HCT116 (cell line): ENCODE data around the gene ADGRB2. TPM values are rescaled to one million over a fixed set of nuclear protein-coding genes. Genes with fewer than 3 reads are reported as not detected.

Experiments
- ATAC-seq: fragments of 200-7000 bp; cut with Tn5 transposase; 2 replicates; pipeline ENCODE4 v1.9.1; 2020; ENCODE audit warnings: mild to moderate bottlenecking, moderate library complexity
- BruUV-seq: library from RNA; stranded (reverse); fragments of 400-500 nt; replicated peaks from 2 replicates; lab custom pipeline; 2021; lab: Mats Ljungman, UMichigan
- CTCF ChIA-PET: fragments of 300-600 bp; sonication (Branson Sonifier 250); formaldehyde crosslinking; loops from one replicate; lab custom pipeline; 2021; ENCODE audit warnings: antibody characterized with exemption; lab: Charles Lee
- POLR2A ChIA-PET: fragments of 300-600, 350-600 bp; sonication (Branson Sonifier 250); formaldehyde crosslinking; loops from one replicate; lab custom pipeline; 2021; ENCODE audit warnings: antibody characterized with exemption; lab: Charles Lee
- RAD21 ChIA-PET, 2 experiments: fragments of 300-600 bp; sonication (Branson Sonifier 250); formaldehyde crosslinking; loops; one replicate each; lab custom pipeline; 2023; ENCODE audit warnings: low total read pairs in 2 of 2; ENCODE audit not compliant: uncharacterized antibody in 2 of 2, unreplicated experiment in 2 of 2, low non-redundant PET in 1 of 2; lab: Charles Lee
- DNase-seq: peaks from one replicate; pipeline ENCODE4 v3.0.0-alpha.2; 2010; ENCODE audit warnings: low read depth, low spot score
- H2AFZ ChIP-seq: fragments of 200-600 bp; shearing (Covaris generic), sonication (generic); 2 replicates; pipeline ENCODE4 v1.6.1; 2017; ENCODE audit warnings: low read depth, mixed run types, mixed read lengths, antibody characterized with exemption, low read length; ENCODE audit not compliant: poor library complexity, severe bottlenecking
- H3K27ac ChIP-seq: 2 replicates; pipeline ENCODE4 v1.5.1; 2012; ENCODE audit warnings: low read depth, low read length
- H3K27me3 ChIP-seq: fragments of 200-600 bp; sonication (generic); 2 replicates; pipeline ENCODE4 v1.6.1; 2016; ENCODE audit warnings: mixed run types, low read length, mixed read lengths; ENCODE audit not compliant: insufficient read depth
- H3K36me3 ChIP-seq, 2 experiments: fragments of 200-500 bp in 1 of 2; fragments of 200-600 bp in 1 of 2; sonication (Bioruptor generic) in 1 of 2; sonication (generic) in 1 of 2; 2 replicates each; pipeline versions ENCODE4 v1.5.1 to v1.6.1; 2014 to 2016; ENCODE audit warnings: low read length in 2 of 2, inconsistent platforms in 1 of 2, mixed read lengths in 1 of 2, mixed run types in 1 of 2; ENCODE audit not compliant: insufficient read depth in 2 of 2, control insufficient read depth in 1 of 2
- H3K4me1 ChIP-seq, 2 experiments: fragments of 200-600 bp in 1 of 2; sonication (generic) in 1 of 2; 2 replicates each; pipeline versions ENCODE4 v1.5.1 to v1.6.1; 2012 to 2017; ENCODE audit warnings: low read length in 2 of 2, inconsistent platforms in 1 of 2, mild to moderate bottlenecking in 1 of 2, mixed read lengths in 1 of 2, mixed run types in 1 of 2, moderate library complexity in 1 of 2; ENCODE audit not compliant: insufficient read depth in 2 of 2, control insufficient read depth in 1 of 2
- H3K4me2 ChIP-seq: fragments of 200-600 bp; sonication (generic); 2 replicates; pipeline ENCODE4 v1.6.1; 2017; ENCODE audit warnings: mixed run types, low read length, mixed read lengths
- H3K4me3 ChIP-seq, 2 experiments: fragments of 200-600 bp in 1 of 2; sonication (generic) in 1 of 2; replicated peaks in 1 of 2; 2 replicates each; pipeline ENCODE4 v1.5.1; 2011 to 2016; ENCODE audit warnings: low read length in 2 of 2, control low read depth in 1 of 2, low read depth in 1 of 2, mild to moderate bottlenecking in 1 of 2, mixed read lengths in 1 of 2, mixed run types in 1 of 2
- H3K79me2 ChIP-seq: fragments of 200-600 bp; sonication (generic); 2 replicates; pipeline ENCODE4 v1.6.1; 2017; ENCODE audit warnings: mild to moderate bottlenecking, mixed run types, low read length, moderate library complexity, mixed read lengths; ENCODE audit not compliant: insufficient read depth
- H3K9ac ChIP-seq: fragments of 200-600 bp; sonication (generic); 2 replicates; pipeline ENCODE4 v1.6.1; 2016; ENCODE audit warnings: low read length, mixed read lengths
- H3K9me2 ChIP-seq: fragments of 200-600 bp; sonication (generic), shearing (Covaris generic); 2 replicates; pipeline ENCODE4 v1.6.1; 2017; ENCODE audit warnings: mixed run types, mild to moderate bottlenecking, moderate library complexity; ENCODE audit not compliant: insufficient read depth
- H3K9me3 ChIP-seq, 2 experiments: fragments of 200-500 bp in 1 of 2; fragments of 200-600 bp in 1 of 2; sonication (Bioruptor generic) in 1 of 2; sonication (generic) in 1 of 2; 2 replicates each; pipeline ENCODE4 v1.6.1; 2014 to 2017; ENCODE audit warnings: low read length in 2 of 2, mixed read lengths in 2 of 2, inconsistent platforms in 1 of 2, low read depth in 1 of 2, mild to moderate bottlenecking in 1 of 2, mixed run types in 1 of 2, moderate library complexity in 1 of 2; ENCODE audit not compliant: control insufficient read depth in 1 of 2, insufficient read depth in 1 of 2
- H4K20me1 ChIP-seq: fragments of 200-600 bp; sonication (generic), shearing (Covaris generic); 2 replicates; pipeline ENCODE4 v1.6.1; 2017; ENCODE audit warnings: mixed run types, mild to moderate bottlenecking, moderate library complexity; ENCODE audit not compliant: insufficient read depth
- CBX3 ChIP-seq: IDR thresholded peaks from 2 replicates; pipeline ENCODE4 v1.6.1; 2012; ENCODE audit warnings: low read depth
- CTCF ChIP-seq, 3 experiments: fragments of 200-600 bp in 1 of 3; sonication (generic) in 1 of 3; IDR thresholded peaks in 2 of 3; conservative IDR thresholded peaks in 1 of 3; 2 replicates each; pipeline ENCODE4 v1.5.1; 2012 to 2017; ENCODE audit warnings: low read depth in 2 of 3, low read length in 2 of 3, antibody characterized with exemption in 1 of 3, borderline replicate concordance in 1 of 3, control low read depth in 1 of 3, mild to moderate bottlenecking in 1 of 3, mixed read lengths in 1 of 3, mixed run types in 1 of 3, moderate library complexity in 1 of 3; ENCODE audit not compliant: insufficient read depth in 1 of 3
- ELF1 ChIP-seq: IDR thresholded peaks from 2 replicates; pipeline ENCODE4 v1.6.1; 2012; ENCODE audit warnings: low read depth, borderline replicate concordance
- JUND ChIP-seq: IDR thresholded peaks from 2 replicates; pipeline ENCODE4 v1.6.1; 2012
- MAX ChIP-seq: IDR thresholded peaks from 2 replicates; pipeline ENCODE4 v1.6.1; 2012
- RAD21 ChIP-seq: IDR thresholded peaks from 2 replicates; pipeline ENCODE4 v1.6.1; 2012; ENCODE audit warnings: low read depth, mild to moderate bottlenecking
- REST ChIP-seq: IDR thresholded peaks from 2 replicates; pipeline ENCODE4 v1.6.1; 2012; ENCODE audit warnings: low read depth
- SRF ChIP-seq: IDR thresholded peaks from 2 replicates; pipeline ENCODE4 v1.6.1; 2012; ENCODE audit warnings: low read depth
- ZFX ChIP-seq: fragments of 450-650 bp; IDR thresholded peaks from 2 replicates; pipeline ENCODE4 v1.6.1; 2017
- intact Hi-C: fragments of 100-400 bp; cut with micrococcal nuclease; formaldehyde crosslinking; loops from 2 replicates; pipeline ENCODE4 v1.10.0; 2022
- total RNA-seq: library from RNA; stranded (reverse); gene quantifications from one replicate; pipeline ENCODE4 v1.2.1, GENCODE V29; 2021; ENCODE audit not compliant: unreplicated experiment

ADGRB2 gene
- total RNA-seq, 1 experiment from 2014 or later: 10.1 TPM

GRCh38 chr1:31805318-31805717, 41.2 kb upstream of the ADGRB2 start:
- Histone ChIP-seq H3K9ac (no peak overlapping the region), H3K27ac (no peak overlapping the region), H3K4me3 (no peak overlapping the region), H3K9me2 (no peaks in the 10 kb centered on the region), H3K27me3 (no peaks in the 10 kb centered on the region), H3K79me2 (no peaks in the 10 kb centered on the region), H3K4me2 (no peak overlapping the region), H4K20me1 (no peaks in the 10 kb centered on the region), H3K9me3 (no peaks in the 10 kb centered on the region), H3K4me1 (peaks cover 0 to 2% of the 10 kb centered on the region in 2 experiments; a peak in 1 of 4 replicates), H3K36me3 (no peaks in the 10 kb centered on the region), H2AFZ (no peak overlapping the region)
- ChIA-PET RAD21 (no interaction called here), POLR2A (no interaction called here), CTCF (interaction anchor here (1.5 kb wide), 3 partner anchors 10 to 159 kb away, joined by 4 to 7 read pairs (median 5); partner anchors contain the start of gene SPOCD1)
- no TSS peak for BruUV-seq
- intact Hi-C loops: no loop called here
- no peak for DNase-seq
- ATAC-seq: no peak
- TF ChIP-seq ZFX (no peak), JUND (no peak), ELF1 (no peak), SRF (no peak), REST (no peak), MAX (no peak), RAD21 (no peak), CBX3 (no peak), CTCF (IDR thresholded peaks at IDR 0.05 in 2 of 3, conservative IDR thresholded peaks at IDR 0.05 in 1 of 3; ENCODE audit: borderline replicate concordance in 1 of 3, insufficient read depth in 1 of 3, low read depth in 2 of 3, low read length in 2 of 3) (no peak)
